Upper lobe of left lung (tissue), 4 donors: Measurements from ENCODE around the gene LMO1.

Experiments
- CTCF ChIP-seq, 6 experiments: fragments of 450-650 bp in 4 of 6; fragments of 200-600 bp in 2 of 6; sonication (generic) in 2 of 6; IDR thresholded peaks; one replicate each; pipeline ENCODE4 v1.5.1; 2016 to 2019; ENCODE audit warnings: antibody characterized with exemption in 6 of 6
- EP300 ChIP-seq, 4 donors: sonication (generic); formaldehyde crosslinking; IDR thresholded peaks; one replicate each; pipeline ENCODE4 v1.5.1; 2017; ENCODE audit warnings: antibody characterized with exemption in 4 of 4, control low read depth in 2 of 4
- POLR2A ChIP-seq, 4 donors: fragments of 450-650 bp; IDR thresholded peaks; one replicate each; pipeline ENCODE4 v1.5.1; 2016 to 2017; ENCODE audit warnings: antibody characterized with exemption in 4 of 4, mild to moderate bottlenecking in 2 of 4
- POLR2AphosphoS5 ChIP-seq, 2 donors: sonication (generic); formaldehyde crosslinking; IDR thresholded peaks; one replicate each; pipeline ENCODE4 v1.5.1; 2017; ENCODE audit warnings: antibody characterized with exemption in 2 of 2

- TF ChIP-seq CTCF (IDR thresholded peaks at IDR 0.05): no peak
- TF ChIP-seq POLR2A (IDR thresholded peaks at IDR 0.05): no peak
- no peak for TF ChIP-seq POLR2AphosphoS5 (IDR thresholded peaks at IDR 0.05)
- no peak for TF ChIP-seq EP300 (IDR thresholded peaks at IDR 0.05)
Observed at GRCh38 chr11:8227156-8228152, 36.2 kb downstream of the LMO1 start.
